Liver (tissue), 4 donors: ENCODE results near the gene FBLIM1. TPM values are rescaled to one million over a fixed set of nuclear protein-coding genes. Genes with fewer than 3 reads are reported as not detected.

Experiments
- polyA plus RNA-seq, 2 donors: library from polyadenylated mRNA; stranded (reverse) in 1 of 2; unstranded in 1 of 2; fragments of 200-250 nt in 1 of 2; fragments of >200 nt in 1 of 2; fragmentation: Nextera tagmentation in 1 of 2; extraction: Ambion mirVana in 1 of 2; gene quantifications; one replicate each; pipeline versions ENCODE4 v1.2.1 to v1.2.3, GENCODE V29; 2013 to 2015
- total RNA-seq, 2 donors: library from RNA; depleted of rRNA; stranded (reverse); fragments of >200 nt; gene quantifications; one replicate each; pipeline ENCODE4 v1.2.3, GENCODE V29; 2014
- donor health status: healthy.
- donor health status: healthy.
- donor health status: healthy.

FBLIM1 gene
- total and polyA plus RNA-seq, 4 donors: 3.6 to 6.4 (median 3.7) TPM

Other genes starting within 250 kb of the FBLIM1 start
- gene CASP9, start 234.6 kb upstream of the FBLIM1 start, total RNA-seq: 1 to 10 TPM; 4.2 to 4.4 TPM
- 1 to 10 TPM; 2.8 to 5.8 TPM for gene CASP9, start 234.6 kb upstream of the FBLIM1 start, polyA plus RNA-seq
- 10 to 100 TPM in 1 of 2 donors, 1 to 10 TPM in 1; 9.2 to 13.1 TPM for gene DNAJC16, start 231.9 kb upstream of the FBLIM1 start, total RNA-seq
- gene DNAJC16, start 231.9 kb upstream of the FBLIM1 start, polyA plus RNA-seq: 10 to 100 TPM in 1 of 2 donors, 1 to 10 TPM in 1; 3.3 to 14.2 TPM
- 10 to 100 TPM; 33.3 to 83.6 TPM for gene AGMAT, start 173.7 kb upstream of the FBLIM1 start, total RNA-seq
- 10 to 100 TPM; 31.9 to 48.0 TPM for gene AGMAT, start 173.7 kb upstream of the FBLIM1 start, polyA plus RNA-seq
- 10 to 100 TPM; 70.8 to 72.5 TPM for gene DDI2, start 141.3 kb upstream of the FBLIM1 start, total RNA-seq
- 10 to 100 TPM in 1 of 2 donors, 1 to 10 TPM in 1; 9.5 to 13.1 TPM for gene DDI2, start 141.3 kb upstream of the FBLIM1 start, polyA plus RNA-seq
- gene PLEKHM2, start 74.5 kb upstream of the FBLIM1 start, total RNA-seq: 10 to 100 TPM; 18.9 to 22.6 TPM
- 10 to 100 TPM in 1 of 2 donors, 1 to 10 TPM in 1; 4.1 to 15.1 TPM for gene PLEKHM2, start 74.5 kb upstream of the FBLIM1 start, polyA plus RNA-seq
- 1 to 10 TPM in 1 of 2 donors, under 1 TPM in 1; 0.79 to 7.3 TPM for gene SLC25A34, start 22.5 kb upstream of the FBLIM1 start, total RNA-seq
- 1 to 10 TPM; 1.8 to 3.1 TPM for gene SLC25A34, start 22.5 kb upstream of the FBLIM1 start, polyA plus RNA-seq
- gene TMEM82, start 16.3 kb upstream of the FBLIM1 start, total RNA-seq: 1 to 10 TPM; 5.6 to 5.8 TPM
- 10 to 100 TPM; 20.9 to 26.3 TPM for gene TMEM82, start 16.3 kb upstream of the FBLIM1 start, polyA plus RNA-seq
- gene UQCRHL, start 48.9 kb downstream of the FBLIM1 start, total RNA-seq: 1 to 10 TPM in 1 of 2 donors, under 1 TPM in 1; 0.84 to 2.9 TPM
- gene UQCRHL, start 48.9 kb downstream of the FBLIM1 start, polyA plus RNA-seq: 1 to 10 TPM in 1 of 2 donors, under 1 TPM in 1; 0.50 to 1.9 TPM
- 10 to 100 TPM; 17.9 to 29.4 TPM for gene SPEN, start 88.9 kb downstream of the FBLIM1 start, total RNA-seq
- 10 to 100 TPM in 1 of 2 donors, 1 to 10 TPM in 1; 7.4 to 12.4 TPM for gene SPEN, start 88.9 kb downstream of the FBLIM1 start, polyA plus RNA-seq
- 10 to 100 TPM; 10.4 to 15.1 TPM for gene ZBTB17, start 217.3 kb downstream of the FBLIM1 start, total RNA-seq
- gene ZBTB17, start 217.3 kb downstream of the FBLIM1 start, polyA plus RNA-seq: 1 to 10 TPM; 8.9 to 9.4 TPM
- not detected for gene SRARP, start 245.4 kb downstream of the FBLIM1 start, total RNA-seq
- under 1 TPM in 1 of 2 donors, not detected in 1; 0.02 TPM for gene SRARP, start 245.4 kb downstream of the FBLIM1 start, polyA plus RNA-seq